GM23338 (cell line): ENCODE measurements around the gene DTNB. TPM values are rescaled to one million over a fixed set of nuclear protein-coding genes. Genes with fewer than 3 reads are reported as not detected.
A peak's percentile ranks its signal among the peaks of the same experiment; 100 is the strongest.

Experiments
- ATAC-seq: fragments of 200-7000 bp; cut with Tn5 transposase; 3 replicates; pipeline ENCODE4 v1.9.1; 2020
- DNase-seq: peaks from one replicate; pipeline ENCODE4 v3.0.0-alpha.2; 2015; ENCODE audit warnings: low spot score
- H2AFZ ChIP-seq: fragments of 200-600 bp; sonication (generic); 2 replicates; pipeline ENCODE4 v1.8.0; 2016; ENCODE audit warnings: antibody characterized with exemption, mild to moderate bottlenecking, moderate library complexity
- H3F3A ChIP-seq: fragments of 200-600 bp; sonication (generic); replicated peaks from 2 replicates; pipeline ENCODE4 v1.8.0; 2017; ENCODE audit warnings: antibody characterized with exemption, mixed run types, low read depth
- H3K27ac ChIP-seq: fragments of 200-600 bp; sonication (generic); 2 replicates; pipeline ENCODE4 v1.6.1; 2016; ENCODE audit warnings: low read depth
- H3K27me3 ChIP-seq: fragments of 200-600 bp; sonication (generic); 2 replicates; pipeline ENCODE4 v1.8.0; 2016; ENCODE audit warnings: mild to moderate bottlenecking, mixed run types, moderate library complexity; ENCODE audit not compliant: insufficient read depth
- H3K36me3 ChIP-seq: fragments of 200-600 bp; sonication (generic); 2 replicates; pipeline ENCODE4 v1.8.0; 2016; ENCODE audit warnings: mild to moderate bottlenecking; ENCODE audit not compliant: insufficient read depth
- H3K4me1 ChIP-seq: fragments of 200-600 bp; sonication (generic); 2 replicates; pipeline ENCODE4 v1.8.0; 2016; ENCODE audit warnings: mild to moderate bottlenecking, moderate library complexity; ENCODE audit not compliant: insufficient read depth
- H3K4me2 ChIP-seq: fragments of 200-600 bp; sonication (generic); 2 replicates; pipeline ENCODE4 v1.7.1; 2017; ENCODE audit warnings: mixed run types
- H3K4me3 ChIP-seq: fragments of 200-600 bp; sonication (generic); 2 replicates; pipeline ENCODE4 v1.6.1; 2016; ENCODE audit warnings: mixed run types
- H3K79me2 ChIP-seq: fragments of 200-600 bp; sonication (generic); replicated peaks from 2 replicates; pipeline ENCODE4 v1.8.0; 2017; ENCODE audit warnings: mild to moderate bottlenecking; ENCODE audit not compliant: insufficient read depth
- H3K9me2 ChIP-seq: fragments of 200-600 bp; sonication (generic); 2 replicates; pipeline ENCODE4 v1.8.0; 2017; ENCODE audit not compliant: insufficient read depth
- H4K20me1 ChIP-seq: fragments of 200-600 bp; sonication (generic); replicated peaks from 2 replicates; pipeline ENCODE4 v1.8.0; 2017; ENCODE audit warnings: mild to moderate bottlenecking; ENCODE audit not compliant: insufficient read depth
- H3K27ac Mint-ChIP-seq: 2 replicates; pipeline ENCODE4 v1.8.0; 2020; ENCODE audit warnings: inconsistent platforms, mild to moderate bottlenecking, moderate library complexity, mixed read lengths
- H3K27me3 Mint-ChIP-seq: 3 replicates; pipeline ENCODE4 v1.8.0; 2022; ENCODE audit warnings: low read depth, mild to moderate bottlenecking, moderate library complexity, mixed read lengths, inconsistent platforms; ENCODE audit not compliant: insufficient read depth, poor library complexity
- H3K36me3 Mint-ChIP-seq: 3 replicates; pipeline ENCODE4 v1.8.0; 2021; ENCODE audit warnings: low read depth, mild to moderate bottlenecking, inconsistent platforms, moderate library complexity, mixed read lengths
- H3K4me1 Mint-ChIP-seq: 3 replicates; pipeline ENCODE4 v1.8.0; 2020; ENCODE audit warnings: mild to moderate bottlenecking, inconsistent platforms, mixed read lengths
- H3K4me3 Mint-ChIP-seq: 3 replicates; pipeline ENCODE4 v1.8.0; 2021; ENCODE audit warnings: moderate library complexity, mild to moderate bottlenecking, inconsistent platforms, mixed read lengths
- H3K9me3 Mint-ChIP-seq: 3 replicates; pipeline ENCODE4 v1.8.0; 2020; ENCODE audit warnings: moderate library complexity, mild to moderate bottlenecking, inconsistent platforms, mixed read lengths
- CREB1 ChIP-seq: fragments of 250-450 bp; sonication (Bioruptor Pico); IDR thresholded peaks from 2 replicates; pipeline ENCODE4 v1.5.0; 2020; ENCODE audit warnings: low read depth, mild to moderate bottlenecking, moderate library complexity
- EZH2 ChIP-seq: fragments of 200-600 bp; sonication (generic); IDR thresholded peaks from one replicate; pipeline ENCODE4 v1.8.0; 2017; ENCODE audit warnings: antibody characterized with exemption, mild to moderate bottlenecking, low read depth; ENCODE audit not compliant: unreplicated experiment
- EZH2phosphoT487 ChIP-seq: fragments of 200-600 bp; sonication (generic); IDR thresholded peaks from one replicate; pipeline ENCODE4 v1.8.1; 2018; ENCODE audit warnings: antibody characterized with exemption; ENCODE audit not compliant: unreplicated experiment
- JUNB ChIP-seq: IDR thresholded peaks from one replicate; pipeline ENCODE4 v1.6.1; 2016; ENCODE audit warnings: antibody characterized with exemption; ENCODE audit not compliant: unreplicated experiment
- NANOG ChIP-seq: IDR thresholded peaks from 2 replicates; pipeline ENCODE4 v1.6.1; 2016; ENCODE audit warnings: antibody characterized with exemption, borderline replicate concordance
- POLR2AphosphoS5 ChIP-seq: IDR thresholded peaks from 2 replicates; pipeline ENCODE4 v1.6.1; 2016; ENCODE audit warnings: antibody characterized with exemption, low read depth
- REST ChIP-seq: IDR thresholded peaks from one replicate; pipeline ENCODE4 v1.6.1; 2018; ENCODE audit warnings: antibody characterized with exemption; ENCODE audit not compliant: unreplicated experiment
- STAT1 ChIP-seq: IDR thresholded peaks from one replicate; pipeline ENCODE4 v1.6.1; 2016; ENCODE audit warnings: antibody characterized with exemption; ENCODE audit not compliant: unreplicated experiment
- ZNF114 ChIP-seq: fragments of 250-450 bp; sonication (Bioruptor Pico); IDR thresholded peaks from 2 replicates; pipeline ENCODE4 v1.5.0; 2020; ENCODE audit warnings: mild to moderate bottlenecking, moderate library complexity
- ZNF331 ChIP-seq: fragments of 250-450 bp; sonication (Bioruptor Pico); IDR thresholded peaks from 2 replicates; pipeline ENCODE4 v1.5.0; 2020; ENCODE audit warnings: low read depth, mild to moderate bottlenecking, moderate library complexity
- ZNF462 ChIP-seq: fragments of 250-450 bp; sonication (Bioruptor Pico); IDR thresholded peaks from 2 replicates; pipeline ENCODE4 v1.5.0; 2020; ENCODE audit warnings: mild to moderate bottlenecking, moderate library complexity
- polyA plus RNA-seq: library from polyadenylated mRNA; unstranded; fragments of >200 nt; fragmentation: Nextera tagmentation; extraction: Ambion mirVana; gene quantifications from 2 replicates; pipeline ENCODE4 v1.2.1, GENCODE V29; 2016
- total RNA-seq: library from RNA; depleted of rRNA; stranded (reverse); fragments of >200 nt; shearing (Covaris generic); gene quantifications from 2 replicates; pipeline ENCODE4 v1.2.3, GENCODE V29; 2014
- TF ChIP-seq, protein P1 (sequence below), 2 experiments: fragments of 200-600 bp in 1 of 2; sonication (generic) in 1 of 2; conservative IDR thresholded peaks; 2 replicates each; pipeline versions ENCODE4 v1.5.1 to v1.6.1; 2016 to 2017; ENCODE audit warnings: antibody characterized with exemption in 2 of 2, low read depth in 2 of 2, mild to moderate bottlenecking in 2 of 2, moderate library complexity in 1 of 2
- TF ChIP-seq, protein P2 (sequence below): IDR thresholded peaks from 2 replicates; pipeline ENCODE4 v1.6.1; 2016; ENCODE audit warnings: antibody characterized with exemption

The DTNB gene
- total and polyA plus RNA-seq, 2 experiments from 2014 or later = 22.1 to 29.4 TPM

DNA sequence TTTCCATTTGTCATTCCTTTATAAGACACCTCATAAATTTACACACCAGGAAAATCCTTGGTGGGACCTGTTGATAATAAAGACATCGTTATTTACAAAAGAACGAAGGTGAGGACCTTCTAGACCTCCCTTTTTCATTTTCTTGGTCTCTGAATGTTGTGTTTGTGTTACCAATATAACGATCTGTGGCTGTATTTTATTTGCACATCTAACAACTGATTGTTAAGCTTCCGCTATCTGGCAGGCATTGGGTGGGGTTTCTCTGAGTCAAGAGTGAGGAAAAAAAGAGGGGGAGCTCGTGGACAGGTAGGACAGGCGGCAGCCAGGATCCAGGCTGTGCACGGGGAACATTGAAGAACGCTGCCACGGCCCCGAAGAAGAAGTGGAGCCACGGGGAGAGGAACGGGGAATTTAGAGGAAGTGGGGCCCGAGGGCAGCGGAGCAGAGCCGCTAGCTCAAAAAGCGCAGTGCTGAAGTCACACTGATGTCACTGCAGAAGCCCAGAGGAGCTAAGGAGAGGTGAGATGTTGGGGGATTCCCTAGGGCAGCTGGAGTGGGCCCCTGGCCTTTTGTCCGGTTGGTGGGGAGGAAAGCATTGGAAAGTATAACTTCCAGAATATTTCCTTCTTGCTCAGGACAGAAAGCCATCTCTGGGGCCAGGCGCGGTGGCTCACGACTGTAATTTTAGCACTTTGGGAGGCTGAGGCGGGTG lies 310.8 kb downstream of the DTNB start:
- H3K27me3 Mint-ChIP-seq = peaks cover 29% of the 10 kb centered on the region
- H3K4me1 ChIP-seq = peaks cover 4% of the 10 kb centered on the region
- H2AFZ ChIP-seq = peak overlapping the region; percentile 74
- no peaks in the 10 kb centered on the region for H3F3A ChIP-seq
- H3K4me1 Mint-ChIP-seq = peaks cover 10% of the 10 kb centered on the region
- H3K79me2 ChIP-seq = no peaks in the 10 kb centered on the region
- peak overlapping the region; percentile 42 for H3K4me2 ChIP-seq
- no peaks in the 10 kb centered on the region for H3K9me2 ChIP-seq
- TF ChIP-seq CREB1 (no peak), POLR2AphosphoS5 (no peak), ZNF462 (CRISPR knock-in tag) (no peak), STAT1 (no peak), NANOG (no peak), ZNF114 (CRISPR knock-in tag) (no peak), REST (no peak), EZH2phosphoT487 (no peak), ZNF331 (CRISPR knock-in tag) (no peak), JUNB (no peak), EZH2 (no peak)
- TF ChIP-seq, protein P1, sequence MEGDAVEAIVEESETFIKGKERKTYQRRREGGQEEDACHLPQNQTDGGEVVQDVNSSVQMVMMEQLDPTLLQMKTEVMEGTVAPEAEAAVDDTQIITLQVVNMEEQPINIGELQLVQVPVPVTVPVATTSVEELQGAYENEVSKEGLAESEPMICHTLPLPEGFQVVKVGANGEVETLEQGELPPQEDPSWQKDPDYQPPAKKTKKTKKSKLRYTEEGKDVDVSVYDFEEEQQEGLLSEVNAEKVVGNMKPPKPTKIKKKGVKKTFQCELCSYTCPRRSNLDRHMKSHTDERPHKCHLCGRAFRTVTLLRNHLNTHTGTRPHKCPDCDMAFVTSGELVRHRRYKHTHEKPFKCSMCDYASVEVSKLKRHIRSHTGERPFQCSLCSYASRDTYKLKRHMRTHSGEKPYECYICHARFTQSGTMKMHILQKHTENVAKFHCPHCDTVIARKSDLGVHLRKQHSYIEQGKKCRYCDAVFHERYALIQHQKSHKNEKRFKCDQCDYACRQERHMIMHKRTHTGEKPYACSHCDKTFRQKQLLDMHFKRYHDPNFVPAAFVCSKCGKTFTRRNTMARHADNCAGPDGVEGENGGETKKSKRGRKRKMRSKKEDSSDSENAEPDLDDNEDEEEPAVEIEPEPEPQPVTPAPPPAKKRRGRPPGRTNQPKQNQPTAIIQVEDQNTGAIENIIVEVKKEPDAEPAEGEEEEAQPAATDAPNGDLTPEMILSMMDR (conservative IDR thresholded peaks at IDR 0.05; ENCODE audit: low read depth in 2 of 2) = no peak
- TF ChIP-seq, protein P2, sequence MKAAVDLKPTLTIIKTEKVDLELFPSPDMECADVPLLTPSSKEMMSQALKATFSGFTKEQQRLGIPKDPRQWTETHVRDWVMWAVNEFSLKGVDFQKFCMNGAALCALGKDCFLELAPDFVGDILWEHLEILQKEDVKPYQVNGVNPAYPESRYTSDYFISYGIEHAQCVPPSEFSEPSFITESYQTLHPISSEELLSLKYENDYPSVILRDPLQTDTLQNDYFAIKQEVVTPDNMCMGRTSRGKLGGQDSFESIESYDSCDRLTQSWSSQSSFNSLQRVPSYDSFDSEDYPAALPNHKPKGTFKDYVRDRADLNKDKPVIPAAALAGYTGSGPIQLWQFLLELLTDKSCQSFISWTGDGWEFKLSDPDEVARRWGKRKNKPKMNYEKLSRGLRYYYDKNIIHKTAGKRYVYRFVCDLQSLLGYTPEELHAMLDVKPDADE = no peak
- peak overlapping the region; percentile 6 for H3K4me3 ChIP-seq
- peak overlapping the region; percentile 14; the same call in 2 of the 3 replicates for H3K4me3 Mint-ChIP-seq
- DNase-seq (peak; percentile 44), ATAC-seq (peak; percentile 11; the same call in 2 of the 3 replicates)
- H3K36me3 Mint-ChIP-seq = no peaks in the 10 kb centered on the region
- no peak overlapping the region for H3K27ac ChIP-seq
- no peaks in the 10 kb centered on the region for H4K20me1 ChIP-seq
- H3K36me3 ChIP-seq = no peaks in the 10 kb centered on the region
- peaks cover 19% of the 10 kb centered on the region for H3K27me3 ChIP-seq
- no peak overlapping the region for H3K27ac Mint-ChIP-seq
- H3K9me3 Mint-ChIP-seq = no peaks in the 10 kb centered on the region; the same call in 2 of the 3 replicates
